HepG2 (cell line): ENCODE results near the gene SPAG9. TPM values are rescaled to one million over a fixed set of nuclear protein-coding genes. Genes with fewer than 3 reads are reported as not detected.
A peak's percentile ranks its signal among the peaks of the same experiment; 100 is the strongest.

ENCODE experiments used
- ATM ChIP-seq: fragments of 450-650 bp; IDR thresholded peaks from 2 replicates; pipeline ENCODE4 v1.7.1; 2017; ENCODE audit warnings: mild to moderate bottlenecking, borderline replicate concordance
- CBX2 ChIP-seq, 2 experiments: fragments of 200-600 bp in 1 of 2; sonication (generic); formaldehyde crosslinking in 1 of 2; IDR thresholded peaks; 2 replicates each; pipeline versions ENCODE4 v1.7.0 to v1.8.1; 2018 to 2022; ENCODE audit warnings: low read depth in 2 of 2, low read length in 1 of 2, mild to moderate bottlenecking in 1 of 2, missing genetic modification reagents in 1 of 2
- CEBPG ChIP-seq: IDR thresholded peaks from 2 replicates; pipeline ENCODE4 v1.6.1; 2016
- ESRRA ChIP-seq: sonication (generic); formaldehyde crosslinking; IDR thresholded peaks from 2 replicates; pipeline ENCODE4 v1.5.1; 2020; ENCODE audit warnings: mild to moderate bottlenecking, low read depth, missing genetic modification reagents
- EZH2 ChIP-seq: conservative IDR thresholded peaks from 2 replicates; pipeline ENCODE4 v1.6.1; 2012; ENCODE audit warnings: mild to moderate bottlenecking, low read depth, low read length, moderate library complexity
- HNRNPK ChIP-seq: fragments of 200-400 bp; formaldehyde crosslinking; IDR thresholded peaks from 2 replicates; pipeline ENCODE4 v1.6.1; 2018; ENCODE audit warnings: low read length, low read depth, moderate library complexity, mild to moderate bottlenecking; ENCODE audit not compliant: poor library complexity, severe bottlenecking
- MIER2 ChIP-seq: IDR thresholded peaks from 2 replicates; pipeline ENCODE4 v1.6.1; 2016; ENCODE audit warnings: missing biosample characterization, missing genetic modification reagents
- SOX5 ChIP-seq: IDR thresholded peaks from 2 replicates; pipeline ENCODE4 v1.6.1; 2016; ENCODE audit warnings: borderline replicate concordance
- ZFAT ChIP-seq: sonication (generic); formaldehyde crosslinking; conservative IDR thresholded peaks from 2 replicates; pipeline ENCODE4 v1.8.1; 2023; ENCODE audit warnings: missing genetic modification reagents, inconsistent platforms
- ZMYM2 ChIP-seq: sonication (generic); formaldehyde crosslinking; IDR thresholded peaks from 2 replicates; pipeline ENCODE4 v1.8.0; 2022; ENCODE audit warnings: mild to moderate bottlenecking, missing genetic modification reagents
- ZNF234 ChIP-seq: sonication (generic); formaldehyde crosslinking; conservative IDR thresholded peaks from 2 replicates; pipeline ENCODE4 v1.5.1; 2020; ENCODE audit warnings: mild to moderate bottlenecking, missing genetic modification reagents
- ZNF547 ChIP-seq: sonication (generic); formaldehyde crosslinking; IDR thresholded peaks from 2 replicates; pipeline ENCODE4 v1.5.1; 2020; ENCODE audit warnings: mild to moderate bottlenecking, missing genetic modification reagents
- ZNF766 ChIP-seq: sonication (generic); formaldehyde crosslinking; IDR thresholded peaks from 2 replicates; pipeline ENCODE4 v1.5.0; 2020; ENCODE audit warnings: missing genetic modification reagents, borderline replicate concordance
- ZNF768 ChIP-seq: sonication (generic); formaldehyde crosslinking; IDR thresholded peaks from 2 replicates; pipeline ENCODE4 v1.4.0; 2020; ENCODE audit warnings: missing genetic modification reagents
- polyA plus RNA-seq, 8 experiments: library from polyadenylated mRNA; depleted of rRNA in 3 of 8; stranded (reverse) in 7 of 8; unstranded in 1 of 8; fragments of >200 nt; fragmentation: Illumina TruSeq in 4 of 8; extraction: Trizol in 4 of 8; gene quantifications; 2 replicates each; pipeline versions ENCODE4 v1.2.1 to v1.2.3, GENCODE V29; 2011 to 2016; ENCODE audit warnings: low read depth in 4 of 8, missing spikeins in 1 of 8, mixed read lengths in 1 of 8; ENCODE audit not compliant: insufficient read depth in 1 of 8
- total RNA-seq, 5 experiments: library from RNA; depleted of rRNA; stranded (reverse); fragments of >200 nt; fragmentation: Illumina TruSeq; extraction: Trizol; gene quantifications; 2 replicates each; pipeline ENCODE4 v1.2.3, GENCODE V29; 2016; ENCODE audit warnings: low read depth in 1 of 5
- TF ChIP-seq, protein P1 (sequence below): sonication (generic); formaldehyde crosslinking; IDR thresholded peaks from 2 replicates; pipeline ENCODE4 v1.8.0; 2022; ENCODE audit warnings: missing genetic modification reagents, mild to moderate bottlenecking, moderate library complexity, borderline replicate concordance
- TF ChIP-seq, protein P2 (sequence below): sonication (generic); formaldehyde crosslinking; IDR thresholded peaks from 2 replicates; pipeline ENCODE4 v1.4.0; 2020; ENCODE audit warnings: low read depth, missing genetic modification reagents
- TF ChIP-seq, protein P3 (sequence below): sonication (generic); formaldehyde crosslinking; IDR thresholded peaks from 2 replicates; pipeline ENCODE4 v1.8.1; 2022; ENCODE audit warnings: mild to moderate bottlenecking, missing genetic modification reagents
- TF ChIP-seq, protein P4 (sequence below): sonication (generic); formaldehyde crosslinking; IDR thresholded peaks from 2 replicates; pipeline ENCODE4 v1.9.0; 2021; ENCODE audit warnings: missing genetic modification reagents, borderline replicate concordance

SPAG9 gene
- total and polyA plus RNA-seq, 2 of the 13 experiments (the other 11 are each of a cell fraction or from before 2014, with no cell fraction given), result 43.2 to 78.6 TPM

DNA sequence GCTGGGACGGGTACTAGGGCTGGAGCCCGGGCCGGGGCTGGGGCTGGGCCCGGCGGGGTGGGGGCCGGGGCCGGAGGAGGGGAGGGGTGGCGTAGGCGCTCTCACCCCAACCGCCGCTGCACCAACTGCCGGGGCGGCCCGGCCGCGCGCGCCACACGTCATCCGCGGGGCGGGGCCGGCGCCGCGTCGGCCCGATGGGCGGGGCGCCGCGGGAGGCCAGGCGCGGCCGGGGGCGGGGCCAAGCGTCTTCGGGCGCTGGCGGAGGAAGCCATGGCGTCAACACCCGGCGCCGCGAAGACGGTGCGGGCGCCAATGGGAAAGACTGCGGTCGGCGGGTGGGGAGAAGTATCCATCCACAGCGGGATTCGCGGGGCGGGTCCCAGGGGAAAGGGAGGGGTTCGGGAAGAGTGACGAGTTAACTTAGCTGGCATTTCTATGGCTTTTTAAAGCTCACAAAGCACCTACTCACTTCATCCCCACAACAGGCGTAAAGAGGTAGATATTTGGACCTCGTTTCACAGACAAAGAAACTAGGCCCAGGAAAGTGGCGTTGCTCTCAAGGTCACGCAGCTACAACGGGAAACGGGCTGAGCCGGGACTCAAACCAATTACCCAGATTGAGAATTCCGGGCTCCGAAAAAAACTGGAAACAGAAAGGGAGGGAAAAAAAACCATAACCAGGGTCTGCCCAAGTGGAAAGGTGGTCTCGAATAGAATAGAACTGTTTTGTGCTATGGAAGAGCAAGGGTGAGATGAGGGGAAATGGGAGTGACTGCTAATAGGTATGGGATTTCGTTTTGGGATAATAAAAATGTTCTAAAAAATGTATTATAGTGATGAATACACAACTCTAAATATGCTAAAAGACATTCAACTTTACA, at the start of gene SPAG9 (continued):
- TF ChIP-seq ZNF766 (CRISPR knock-in tag) (no peak; the same call in 1 of the 2 replicates), EZH2 (no peak), ZNF768 (CRISPR knock-in tag) (no peak), CBX2 (IDR thresholded peaks at IDR 0.05; ENCODE audit: low read depth, low read length) (no peak), CBX2 (CRISPR knock-in tag; IDR thresholded peaks at IDR 0.05; ENCODE audit: low read depth) (no peak), MIER2 (no peak), ZFAT (CRISPR knock-in tag) (no peak), ZNF234 (CRISPR knock-in tag) (no peak), ESRRA (CRISPR knock-in tag) (no peak; the same call in 1 of the 2 replicates), HNRNPK (no peak), CEBPG (CRISPR knock-in tag) (peak; percentile 11; the same call in 1 of the 2 replicates), ZNF547 (no peak), SOX5 (CRISPR knock-in tag) (no peak), ZMYM2 (CRISPR knock-in tag) (no peak), ATM (no peak)
- TF ChIP-seq, protein P1, sequence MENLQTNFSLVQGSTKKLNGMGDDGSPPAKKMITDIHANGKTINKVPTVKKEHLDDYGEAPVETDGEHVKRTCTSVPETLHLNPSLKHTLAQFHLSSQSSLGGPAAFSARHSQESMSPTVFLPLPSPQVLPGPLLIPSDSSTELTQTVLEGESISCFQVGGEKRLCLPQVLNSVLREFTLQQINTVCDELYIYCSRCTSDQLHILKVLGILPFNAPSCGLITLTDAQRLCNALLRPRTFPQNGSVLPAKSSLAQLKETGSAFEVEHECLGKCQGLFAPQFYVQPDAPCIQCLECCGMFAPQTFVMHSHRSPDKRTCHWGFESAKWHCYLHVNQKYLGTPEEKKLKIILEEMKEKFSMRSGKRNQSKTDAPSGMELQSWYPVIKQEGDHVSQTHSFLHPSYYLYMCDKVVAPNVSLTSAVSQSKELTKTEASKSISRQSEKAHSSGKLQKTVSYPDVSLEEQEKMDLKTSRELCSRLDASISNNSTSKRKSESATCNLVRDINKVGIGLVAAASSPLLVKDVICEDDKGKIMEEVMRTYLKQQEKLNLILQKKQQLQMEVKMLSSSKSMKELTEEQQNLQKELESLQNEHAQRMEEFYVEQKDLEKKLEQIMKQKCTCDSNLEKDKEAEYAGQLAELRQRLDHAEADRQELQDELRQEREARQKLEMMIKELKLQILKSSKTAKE, result no peak
- TF ChIP-seq, protein P2, sequence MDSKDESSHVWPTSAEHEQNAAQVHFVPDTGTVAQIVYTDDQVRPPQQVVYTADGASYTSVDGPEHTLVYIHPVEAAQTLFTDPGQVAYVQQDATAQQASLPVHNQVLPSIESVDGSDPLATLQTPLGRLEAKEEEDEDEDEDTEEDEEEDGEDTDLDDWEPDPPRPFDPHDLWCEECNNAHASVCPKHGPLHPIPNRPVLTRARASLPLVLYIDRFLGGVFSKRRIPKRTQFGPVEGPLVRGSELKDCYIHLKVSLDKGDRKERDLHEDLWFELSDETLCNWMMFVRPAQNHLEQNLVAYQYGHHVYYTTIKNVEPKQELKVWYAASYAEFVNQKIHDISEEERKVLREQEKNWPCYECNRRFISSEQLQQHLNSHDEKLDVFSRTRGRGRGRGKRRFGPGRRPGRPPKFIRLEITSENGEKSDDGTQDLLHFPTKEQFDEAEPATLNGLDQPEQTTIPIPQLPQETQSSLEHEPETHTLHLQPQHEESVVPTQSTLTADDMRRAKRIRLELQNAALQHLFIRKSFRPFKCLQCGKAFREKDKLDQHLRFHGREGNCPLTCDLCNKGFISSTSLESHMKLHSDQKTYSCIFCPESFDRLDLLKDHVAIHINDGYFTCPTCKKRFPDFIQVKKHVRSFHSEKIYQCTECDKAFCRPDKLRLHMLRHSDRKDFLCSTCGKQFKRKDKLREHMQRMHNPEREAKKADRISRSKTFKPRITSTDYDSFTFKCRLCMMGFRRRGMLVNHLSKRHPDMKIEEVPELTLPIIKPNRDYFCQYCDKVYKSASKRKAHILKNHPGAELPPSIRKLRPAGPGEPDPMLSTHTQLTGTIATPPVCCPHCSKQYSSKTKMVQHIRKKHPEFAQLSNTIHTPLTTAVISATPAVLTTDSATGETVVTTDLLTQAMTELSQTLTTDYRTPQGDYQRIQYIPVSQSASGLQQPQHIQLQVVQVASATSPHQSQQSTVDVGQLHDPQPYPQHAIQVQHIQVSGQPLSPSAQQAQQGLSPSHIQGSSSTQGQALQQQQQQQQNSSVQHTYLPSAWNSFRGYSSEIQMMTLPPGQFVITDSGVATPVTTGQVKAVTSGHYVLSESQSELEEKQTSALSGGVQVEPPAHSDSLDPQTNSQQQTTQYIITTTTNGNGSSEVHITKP (CRISPR knock-in tag), result peak; percentile 37; the same call in 1 of the 2 replicates
- TF ChIP-seq, protein P3, sequence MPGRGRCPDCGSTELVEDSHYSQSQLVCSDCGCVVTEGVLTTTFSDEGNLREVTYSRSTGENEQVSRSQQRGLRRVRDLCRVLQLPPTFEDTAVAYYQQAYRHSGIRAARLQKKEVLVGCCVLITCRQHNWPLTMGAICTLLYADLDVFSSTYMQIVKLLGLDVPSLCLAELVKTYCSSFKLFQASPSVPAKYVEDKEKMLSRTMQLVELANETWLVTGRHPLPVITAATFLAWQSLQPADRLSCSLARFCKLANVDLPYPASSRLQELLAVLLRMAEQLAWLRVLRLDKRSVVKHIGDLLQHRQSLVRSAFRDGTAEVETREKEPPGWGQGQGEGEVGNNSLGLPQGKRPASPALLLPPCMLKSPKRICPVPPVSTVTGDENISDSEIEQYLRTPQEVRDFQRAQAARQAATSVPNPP (CRISPR knock-in tag), result no peak
- TF ChIP-seq, protein P4, sequence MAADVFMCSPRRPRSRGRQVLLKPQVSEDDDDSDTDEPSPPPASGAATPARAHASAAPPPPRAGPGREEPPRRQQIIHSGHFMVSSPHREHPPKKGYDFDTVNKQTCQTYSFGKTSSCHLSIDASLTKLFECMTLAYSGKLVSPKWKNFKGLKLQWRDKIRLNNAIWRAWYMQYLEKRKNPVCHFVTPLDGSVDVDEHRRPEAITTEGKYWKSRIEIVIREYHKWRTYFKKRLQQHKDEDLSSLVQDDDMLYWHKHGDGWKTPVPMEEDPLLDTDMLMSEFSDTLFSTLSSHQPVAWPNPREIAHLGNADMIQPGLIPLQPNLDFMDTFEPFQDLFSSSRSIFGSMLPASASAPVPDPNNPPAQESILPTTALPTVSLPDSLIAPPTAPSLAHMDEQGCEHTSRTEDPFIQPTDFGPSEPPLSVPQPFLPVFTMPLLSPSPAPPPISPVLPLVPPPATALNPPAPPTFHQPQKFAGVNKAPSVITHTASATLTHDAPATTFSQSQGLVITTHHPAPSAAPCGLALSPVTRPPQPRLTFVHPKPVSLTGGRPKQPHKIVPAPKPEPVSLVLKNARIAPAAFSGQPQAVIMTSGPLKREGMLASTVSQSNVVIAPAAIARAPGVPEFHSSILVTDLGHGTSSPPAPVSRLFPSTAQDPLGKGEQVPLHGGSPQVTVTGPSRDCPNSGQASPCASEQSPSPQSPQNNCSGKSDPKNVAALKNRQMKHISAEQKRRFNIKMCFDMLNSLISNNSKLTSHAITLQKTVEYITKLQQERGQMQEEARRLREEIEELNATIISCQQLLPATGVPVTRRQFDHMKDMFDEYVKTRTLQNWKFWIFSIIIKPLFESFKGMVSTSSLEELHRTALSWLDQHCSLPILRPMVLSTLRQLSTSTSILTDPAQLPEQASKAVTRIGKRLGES (CRISPR knock-in tag), result no peak
